Measurements from ENCODE around the gene HLA-DPA1.

- TF ChIP-seq CTCF (IDR thresholded peaks at IDR 0.05; ENCODE audit: poor library complexity): no peak
- no peak for TF ChIP-seq EZH2 (IDR thresholded peaks at IDR 0.05; ENCODE audit: borderline replicate concordance)
- TF ChIP-seq EZH2phosphoT487 (IDR thresholded peaks at IDR 0.05; ENCODE audit: low read depth, severe bottlenecking, unreplicated experiment): no peak
Observed at GRCh38 chr6:33050014-33050810, 23.2 kb downstream of the HLA-DPA1 start.
